Caco-2 (cell line): ENCODE measurements around the gene GMIP. TPM values are rescaled to one million over a fixed set of nuclear protein-coding genes. Genes with fewer than 3 reads are reported as not detected.
"Not testable (repeated sequence)": the region's sequence is repeated elsewhere in the genome, so short reads cannot be mapped to it uniquely, and the experiment has no call there.

Source experiments
- BruUV-seq: library from RNA; stranded (reverse); fragments of 400-500 nt; replicated peaks from 2 replicates; lab custom pipeline; 2021; lab: Mats Ljungman, UMichigan
- CTCF ChIA-PET: fragments of 300-600 bp; sonication (Branson Sonifier 250); formaldehyde crosslinking; loops from one replicate; lab custom pipeline; 2022; ENCODE audit warnings: antibody characterized with exemption; lab: Charles Lee
- POLR2A ChIA-PET: fragments of 300-600 bp; sonication (Branson Sonifier 250); formaldehyde crosslinking; loops from one replicate; lab custom pipeline; 2022; ENCODE audit warnings: antibody characterized with exemption; lab: Charles Lee
- DNase-seq, 2 experiments: peaks; one replicate each; pipeline versions ENCODE4 v3.0.0 to v3.0.0-alpha.2; 2020 to 2022
- H3K27me3 ChIP-seq: replicated peaks from 2 replicates; pipeline ENCODE4 v1.6.0; 2011; ENCODE audit warnings: low read length; ENCODE audit not compliant: control insufficient read depth, insufficient read depth
- H3K36me3 ChIP-seq: 2 replicates; pipeline ENCODE4 v1.5.1; 2011; ENCODE audit warnings: low read length; ENCODE audit not compliant: control insufficient read depth, insufficient read depth
- H3K4me1 ChIP-seq: fragments of 250-450 bp; sonication (Bioruptor Pico); 2 replicates; pipeline ENCODE4 v1.5.1; 2020; ENCODE audit warnings: mild to moderate bottlenecking
- H3K4me3 ChIP-seq: 2 replicates; pipeline ENCODE4 v1.5.1; 2011; ENCODE audit warnings: low read depth, mild to moderate bottlenecking, control low read depth, low read length
- H3K9me3 ChIP-seq: fragments of 250-450 bp; sonication (Bioruptor Pico); 2 replicates; pipeline ENCODE4 v1.5.1; 2020; ENCODE audit warnings: mild to moderate bottlenecking, moderate library complexity
- H3K27ac Mint-ChIP-seq: one replicate; pipeline ENCODE4 v1.8.0; 2022; ENCODE audit warnings: mixed read lengths; ENCODE audit not compliant: unreplicated experiment
- H3K27me3 Mint-ChIP-seq: one replicate; pipeline ENCODE4 v1.8.0; 2022; ENCODE audit warnings: mixed read lengths; ENCODE audit not compliant: insufficient read depth, unreplicated experiment
- H3K36me3 Mint-ChIP-seq: one replicate; pipeline ENCODE4 v1.8.0; 2022; ENCODE audit warnings: mild to moderate bottlenecking, mixed read lengths; ENCODE audit not compliant: insufficient read depth, unreplicated experiment
- H3K4me1 Mint-ChIP-seq: one replicate; pipeline ENCODE4 v1.8.0; 2022; ENCODE audit warnings: low read depth, mixed read lengths; ENCODE audit not compliant: unreplicated experiment
- H3K4me3 Mint-ChIP-seq: one replicate; pipeline ENCODE4 v1.8.0; 2022; ENCODE audit warnings: mild to moderate bottlenecking, moderate library complexity, mixed read lengths; ENCODE audit not compliant: unreplicated experiment
- H3K9me3 Mint-ChIP-seq: one replicate; pipeline ENCODE4 v1.8.0; 2022; ENCODE audit warnings: mixed read lengths; ENCODE audit not compliant: unreplicated experiment
- CTCF ChIP-seq, 2 experiments: fragments of 200-600 bp in 1 of 2; IDR thresholded peaks; 1 replicate in 1 of 2; 2 replicates in 1 of 2; pipeline versions ENCODE4 v1.5.1 to v1.8.0; 2011 to 2022; ENCODE audit warnings: antibody characterized with exemption in 1 of 2, control low read depth in 1 of 2, inconsistent platforms in 1 of 2, low read depth in 1 of 2, low read length in 1 of 2, mild to moderate bottlenecking in 1 of 2, moderate library complexity in 1 of 2; ENCODE audit not compliant: insufficient read depth in 1 of 2, severe bottlenecking in 1 of 2, unreplicated experiment in 1 of 2
- intact Hi-C: fragments of 100-400 bp; cut with micrococcal nuclease; formaldehyde crosslinking; loops from one replicate; pipeline ENCODE4 v1.10.0; 2022; ENCODE audit not compliant: unreplicated experiment
- total RNA-seq: library from RNA; stranded (reverse); gene quantifications from 2 replicates; pipeline ENCODE4 v1.2.3, GENCODE V29; 2022

The GMIP gene
- total RNA-seq, 1 experiment from 2014 or later: 8.6 TPM

DNA sequence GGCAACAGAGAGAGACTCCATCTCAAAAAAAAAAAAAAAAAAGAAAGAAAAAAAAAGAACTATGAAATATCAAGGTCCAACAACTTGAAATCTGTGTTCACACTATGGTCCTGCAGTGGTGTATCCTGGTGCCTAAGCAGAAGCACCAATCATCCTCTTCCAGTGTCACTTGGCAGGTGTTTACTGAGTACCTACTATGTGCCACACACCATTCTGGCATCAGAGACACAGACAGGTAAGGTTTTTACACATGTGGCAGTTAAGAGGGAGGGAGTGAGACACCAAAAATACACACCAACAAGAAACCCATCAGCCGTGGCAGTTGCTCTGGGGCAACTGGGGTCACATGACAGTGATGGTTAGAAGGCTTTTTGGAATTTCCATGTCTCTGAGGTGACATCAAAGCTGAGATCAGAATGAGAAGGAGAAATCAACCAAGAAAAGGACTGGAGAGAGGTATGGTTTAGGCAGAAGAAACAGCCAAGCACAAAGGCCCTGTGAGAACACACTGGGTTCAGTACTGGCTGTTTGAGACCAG lies 42.6 kb downstream of the GMIP start:
- no peak overlapping the region for H3K4me3 Mint-ChIP-seq
- no peaks in the 10 kb centered on the region for H3K36me3 Mint-ChIP-seq
- no peaks in the 10 kb centered on the region for H3K27me3 Mint-ChIP-seq
- ChIA-PET CTCF (no interaction called here), POLR2A (no interaction called here)
- no peak for TF ChIP-seq CTCF (IDR thresholded peaks at IDR 0.05; ENCODE audit: insufficient read depth in 1 of 2, low read depth in 1 of 2, low read length in 1 of 2, severe bottlenecking in 1 of 2, unreplicated experiment in 1 of 2)
- H3K9me3 ChIP-seq: no peaks in the 10 kb centered on the region
- H3K4me1 Mint-ChIP-seq: peaks cover 7% of the 10 kb centered on the region
- no peaks in the 10 kb centered on the region for H3K4me1 ChIP-seq
- no peaks in the 10 kb centered on the region for H3K27me3 ChIP-seq
- H3K9me3 Mint-ChIP-seq: no peaks in the 10 kb centered on the region
- intact Hi-C loops: no loop called here
- no peaks in the 10 kb centered on the region for H3K36me3 ChIP-seq
- H3K27ac Mint-ChIP-seq: no peak overlapping the region
- no peak overlapping the region for H3K4me3 ChIP-seq
- BruUV-seq: no TSS peak
- no peak for DNase-seq

GRCh38 chr19:19598728-19599451 lies 44.6 kb downstream of the GMIP start:
- H3K9me3 ChIP-seq, BruUV-seq, H3K36me3 ChIP-seq, intact Hi-C loops, H3K4me3 Mint-ChIP-seq, H3K36me3 Mint-ChIP-seq, DNase-seq, H3K27me3 ChIP-seq, H3K9me3 Mint-ChIP-seq, H3K4me1 ChIP-seq, H3K4me3 ChIP-seq, H3K4me1 Mint-ChIP-seq, POLR2A ChIA-PET, H3K27ac Mint-ChIP-seq, H3K27me3 Mint-ChIP-seq, CTCF ChIA-PET: not testable (repeated sequence)

GRCh38 chr19:19597809-19598306 lies 45.6 kb downstream of the GMIP start:
- BruUV-seq: no TSS peak
- CTCF ChIA-PET: no interaction called here

More at GRCh38 chr19:19597809-19598306, 45.6 kb downstream of the GMIP start:
- no peak overlapping the region for H3K4me3 ChIP-seq
- DNase-seq: no peak
- no peak overlapping the region for H3K27ac Mint-ChIP-seq
- H3K27me3 ChIP-seq: no peaks in the 10 kb centered on the region
- H3K36me3 ChIP-seq: no peaks in the 10 kb centered on the region
- no peaks in the 10 kb centered on the region for H3K9me3 Mint-ChIP-seq
- no peak for TF ChIP-seq CTCF (IDR thresholded peaks at IDR 0.05; ENCODE audit: insufficient read depth in 1 of 2, low read depth in 1 of 2, low read length in 1 of 2, severe bottlenecking in 1 of 2, unreplicated experiment in 1 of 2)
- POLR2A ChIA-PET: no interaction called here
- H3K4me3 Mint-ChIP-seq: no peak overlapping the region
- H3K4me1 ChIP-seq: no peaks in the 10 kb centered on the region
- no peaks in the 10 kb centered on the region for H3K27me3 Mint-ChIP-seq
- H3K4me1 Mint-ChIP-seq: peaks cover 7% of the 10 kb centered on the region
- intact Hi-C loops: no loop called here
- H3K9me3 ChIP-seq: no peaks in the 10 kb centered on the region
- H3K36me3 Mint-ChIP-seq: no peaks in the 10 kb centered on the region
